GM18951 (cell line): Measurements from ENCODE around the gene USP17L24.
"Not testable (repeated sequence)": the region's sequence is repeated elsewhere in the genome, so short reads cannot be mapped to it uniquely, and the experiment has no call there.

Experiments used
- in situ Hi-C: fragments of 300-500 bp; cut with MboI; formaldehyde crosslinking; loops from one replicate; pipeline ENCODE4 v1.12.0; 2022; ENCODE audit warnings: low sequenced_read_pairs, mixed read lengths, inconsistent platforms; ENCODE audit not compliant: unreplicated experiment

The USP17L24 gene, protein sequence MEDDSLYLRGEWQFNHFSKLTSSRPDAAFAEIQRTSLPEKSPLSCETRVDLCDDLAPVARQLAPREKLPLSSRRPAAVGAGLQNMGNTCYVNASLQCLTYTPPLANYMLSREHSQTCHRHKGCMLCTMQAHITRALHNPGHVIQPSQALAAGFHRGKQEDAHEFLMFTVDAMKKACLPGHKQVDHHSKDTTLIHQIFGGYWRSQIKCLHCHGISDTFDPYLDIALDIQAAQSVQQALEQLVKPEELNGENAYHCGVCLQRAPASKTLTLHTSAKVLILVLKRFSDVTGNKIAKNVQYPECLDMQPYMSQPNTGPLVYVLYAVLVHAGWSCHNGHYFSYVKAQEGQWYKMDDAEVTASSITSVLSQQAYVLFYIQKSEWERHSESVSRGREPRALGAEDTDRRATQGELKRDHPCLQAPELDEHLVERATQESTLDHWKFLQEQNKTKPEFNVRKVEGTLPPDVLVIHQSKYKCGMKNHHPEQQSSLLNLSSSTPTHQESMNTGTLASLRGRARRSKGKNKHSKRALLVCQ

DNA sequence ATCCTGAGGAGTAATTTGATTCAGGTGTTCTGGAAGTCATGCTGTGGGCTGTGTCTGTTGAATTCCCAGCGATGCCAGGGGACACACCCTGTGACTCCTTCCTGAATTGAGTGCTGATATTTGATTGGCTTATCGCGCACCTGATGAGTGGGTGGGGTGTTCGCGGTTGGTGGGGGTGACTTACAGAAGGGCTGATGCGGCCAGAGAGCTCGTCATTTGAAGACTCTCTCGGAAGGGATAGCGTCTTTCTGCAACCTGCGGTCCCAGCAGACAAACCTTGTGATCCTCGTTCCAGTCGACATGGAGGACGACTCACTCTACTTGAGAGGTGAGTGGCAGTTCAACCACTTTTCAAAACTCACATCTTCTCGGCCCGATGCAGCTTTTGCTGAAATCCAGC is at the start of gene USP17L24:
Gene USP17L24 (plus strand): TSS at position 301 of the 400 bp plus-strand sequence. CDS start 0 bp downstream, at position 301.
- in situ Hi-C loops = not testable (repeated sequence)

DNA sequence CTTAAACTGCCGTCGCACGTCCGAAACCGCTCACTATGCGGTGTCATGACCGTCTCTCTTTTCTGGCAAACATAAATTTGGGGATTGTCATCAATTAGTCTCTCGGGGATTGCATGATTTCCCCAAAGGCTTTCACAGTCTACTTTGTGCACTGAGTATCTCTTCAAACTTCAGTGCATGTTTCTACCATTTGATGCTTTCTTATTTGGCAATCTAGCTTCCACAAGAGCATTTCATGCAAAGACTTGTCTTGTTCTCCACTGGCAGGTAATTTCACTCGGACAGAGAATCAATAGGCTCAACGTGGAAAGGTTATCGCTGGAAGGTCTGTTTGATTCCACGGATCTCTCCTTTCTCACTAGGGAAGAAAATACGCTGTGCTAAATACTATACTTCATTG is 774 bp upstream of the USP17L24 start:
- in situ Hi-C loops = not testable (repeated sequence)

DNA sequence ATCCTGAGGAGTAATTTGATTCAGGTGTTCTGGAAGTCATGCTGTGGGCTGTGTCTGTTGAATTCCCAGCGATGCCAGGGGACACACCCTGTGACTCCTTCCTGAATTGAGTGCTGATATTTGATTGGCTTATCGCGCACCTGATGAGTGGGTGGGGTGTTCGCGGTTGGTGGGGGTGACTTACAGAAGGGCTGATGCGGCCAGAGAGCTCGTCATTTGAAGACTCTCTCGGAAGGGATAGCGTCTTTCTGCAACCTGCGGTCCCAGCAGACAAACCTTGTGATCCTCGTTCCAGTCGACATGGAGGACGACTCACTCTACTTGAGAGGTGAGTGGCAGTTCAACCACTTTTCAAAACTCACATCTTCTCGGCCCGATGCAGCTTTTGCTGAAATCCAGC is 4.6 kb downstream of the USP17L24 start, which contains the start of gene USP17L25:
Gene USP17L25 (plus strand): TSS at position 301 of the 400 bp plus-strand sequence. CDS start 0 bp downstream, at position 301.
- in situ Hi-C loops = not testable (repeated sequence)

DNA sequence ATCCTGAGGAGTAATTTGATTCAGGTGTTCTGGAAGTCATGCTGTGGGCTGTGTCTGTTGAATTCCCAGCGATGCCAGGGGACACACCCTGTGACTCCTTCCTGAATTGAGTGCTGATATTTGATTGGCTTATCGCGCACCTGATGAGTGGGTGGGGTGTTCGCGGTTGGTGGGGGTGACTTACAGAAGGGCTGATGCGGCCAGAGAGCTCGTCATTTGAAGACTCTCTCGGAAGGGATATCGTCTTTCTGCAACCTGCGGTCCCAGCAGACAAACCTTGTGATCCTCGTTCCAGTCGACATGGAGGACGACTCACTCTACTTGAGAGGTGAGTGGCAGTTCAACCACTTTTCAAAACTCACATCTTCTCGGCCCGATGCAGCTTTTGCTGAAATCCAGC is 9.4 kb downstream of the USP17L24 start, which contains the start of gene USP17L26:
Gene USP17L26 (plus strand): TSS at position 301 of the 400 bp plus-strand sequence. CDS start 0 bp downstream, at position 301.
- in situ Hi-C loops = not testable (repeated sequence)

DNA sequence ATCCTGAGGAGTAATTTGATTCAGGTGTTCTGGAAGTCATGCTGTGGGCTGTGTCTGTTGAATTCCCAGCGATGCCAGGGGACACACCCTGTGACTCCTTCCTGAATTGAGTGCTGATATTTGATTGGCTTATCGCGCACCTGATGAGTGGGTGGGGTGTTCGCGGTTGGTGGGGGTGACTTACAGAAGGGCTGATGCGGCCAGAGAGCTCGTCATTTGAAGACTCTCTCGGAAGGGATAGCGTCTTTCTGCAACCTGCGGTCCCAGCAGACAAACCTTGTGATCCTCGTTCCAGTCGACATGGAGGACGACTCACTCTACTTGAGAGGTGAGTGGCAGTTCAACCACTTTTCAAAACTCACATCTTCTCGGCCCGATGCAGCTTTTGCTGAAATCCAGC is 14.1 kb downstream of the USP17L24 start, which contains the start of gene USP17L5:
Gene USP17L5 (plus strand): TSS at position 301 of the 400 bp plus-strand sequence. CDS start 0 bp downstream, at position 301.
- in situ Hi-C loops = not testable (repeated sequence)

DNA sequence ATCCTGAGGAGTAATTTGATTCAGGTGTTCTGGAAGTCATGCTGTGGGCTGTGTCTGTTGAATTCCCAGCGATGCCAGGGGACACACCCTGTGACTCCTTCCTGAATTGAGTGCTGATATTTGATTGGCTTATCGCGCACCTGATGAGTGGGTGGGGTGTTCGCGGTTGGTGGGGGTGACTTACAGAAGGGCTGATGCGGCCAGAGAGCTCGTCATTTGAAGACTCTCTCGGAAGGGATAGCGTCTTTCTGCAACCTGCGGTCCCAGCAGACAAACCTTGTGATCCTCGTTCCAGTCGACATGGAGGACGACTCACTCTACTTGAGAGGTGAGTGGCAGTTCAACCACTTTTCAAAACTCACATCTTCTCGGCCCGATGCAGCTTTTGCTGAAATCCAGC is 18.9 kb downstream of the USP17L24 start, which contains the start of gene USP17L27:
Gene USP17L27 (plus strand): TSS at position 301 of the 400 bp plus-strand sequence. CDS start 0 bp downstream, at position 301.
- in situ Hi-C loops = not testable (repeated sequence)

DNA sequence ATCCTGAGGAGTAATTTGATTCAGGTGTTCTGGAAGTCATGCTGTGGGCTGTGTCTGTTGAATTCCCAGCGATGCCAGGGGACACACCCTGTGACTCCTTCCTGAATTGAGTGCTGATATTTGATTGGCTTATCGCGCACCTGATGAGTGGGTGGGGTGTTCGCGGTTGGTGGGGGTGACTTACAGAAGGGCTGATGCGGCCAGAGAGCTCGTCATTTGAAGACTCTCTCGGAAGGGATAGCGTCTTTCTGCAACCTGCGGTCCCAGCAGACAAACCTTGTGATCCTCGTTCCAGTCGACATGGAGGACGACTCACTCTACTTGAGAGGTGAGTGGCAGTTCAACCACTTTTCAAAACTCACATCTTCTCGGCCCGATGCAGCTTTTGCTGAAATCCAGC is 23.6 kb downstream of the USP17L24 start, which contains the start of gene USP17L28:
Gene USP17L28 (plus strand): TSS at position 301 of the 400 bp plus-strand sequence. CDS start 0 bp downstream, at position 301.
- in situ Hi-C loops = not testable (repeated sequence)

DNA sequence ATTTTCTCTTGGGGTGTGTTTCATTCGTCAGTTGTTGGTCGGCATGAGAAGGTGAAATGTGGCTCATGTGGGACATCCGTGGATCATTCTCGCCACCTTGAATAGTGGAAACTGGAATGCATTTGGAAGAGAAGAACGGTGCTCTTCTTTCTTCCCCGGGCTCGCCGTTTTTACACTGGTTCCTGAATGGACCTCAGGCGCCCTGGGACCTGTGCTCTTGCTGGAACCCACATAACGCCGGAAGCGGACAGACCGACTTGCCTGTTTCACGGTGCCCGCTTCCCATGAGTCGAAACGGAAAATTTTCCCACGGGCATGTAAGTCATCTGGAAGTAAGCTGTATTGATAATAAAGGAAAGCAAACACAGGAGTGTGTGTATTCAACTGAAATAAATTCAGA is 25.9 kb downstream of the USP17L24 start:
- in situ Hi-C loops = not testable (repeated sequence)

DNA sequence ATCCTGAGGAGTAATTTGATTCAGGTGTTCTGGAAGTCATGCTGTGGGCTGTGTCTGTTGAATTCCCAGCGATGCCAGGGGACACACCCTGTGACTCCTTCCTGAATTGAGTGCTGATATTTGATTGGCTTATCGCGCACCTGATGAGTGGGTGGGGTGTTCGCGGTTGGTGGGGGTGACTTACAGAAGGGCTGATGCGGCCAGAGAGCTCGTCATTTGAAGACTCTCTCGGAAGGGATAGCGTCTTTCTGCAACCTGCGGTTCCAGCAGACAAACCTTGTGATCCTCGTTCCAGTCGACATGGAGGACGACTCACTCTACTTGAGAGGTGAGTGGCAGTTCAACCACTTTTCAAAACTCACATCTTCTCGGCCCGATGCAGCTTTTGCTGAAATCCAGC is 28.4 kb downstream of the USP17L24 start, which contains the start of gene USP17L29:
Gene USP17L29 (plus strand): TSS at position 301 of the 400 bp plus-strand sequence. CDS start 0 bp downstream, at position 301.
- in situ Hi-C loops = not testable (repeated sequence)

DNA sequence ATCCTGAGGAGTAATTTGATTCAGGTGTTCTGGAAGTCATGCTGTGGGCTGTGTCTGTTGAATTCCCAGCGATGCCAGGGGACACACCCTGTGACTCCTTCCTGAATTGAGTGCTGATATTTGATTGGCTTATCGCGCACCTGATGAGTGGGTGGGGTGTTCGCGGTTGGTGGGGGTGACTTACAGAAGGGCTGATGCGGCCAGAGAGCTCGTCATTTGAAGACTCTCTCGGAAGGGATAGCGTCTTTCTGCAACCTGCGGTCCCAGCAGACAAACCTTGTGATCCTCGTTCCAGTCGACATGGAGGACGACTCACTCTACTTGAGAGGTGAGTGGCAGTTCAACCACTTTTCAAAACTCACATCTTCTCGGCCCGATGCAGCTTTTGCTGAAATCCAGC is 37.9 kb downstream of the USP17L24 start, which contains the start of gene USP17L30:
Gene USP17L30 (plus strand): TSS at position 301 of the 400 bp plus-strand sequence. CDS start 0 bp downstream, at position 301.
- in situ Hi-C loops = not testable (repeated sequence)
